Heart right ventricle (tissue), 16 donors: ENCODE measurements around the gene TAF1A. TPM values are rescaled to one million over a fixed set of nuclear protein-coding genes. Genes with fewer than 3 reads are reported as not detected.
"Not testable (repeated sequence)": the region's sequence is repeated elsewhere in the genome, so short reads cannot be mapped to it uniquely, and the experiment has no call there.

Experiments
- ATAC-seq, 8 donors: fragments of 200-7000 bp; cut with Tn5 transposase; one replicate each; pipeline ENCODE4 v1.9.1; 2020; ENCODE audit warnings: mild to moderate bottlenecking in 8 of 8, moderate library complexity in 8 of 8, moderate number of reproducible peaks in 1 of 8
- DNase-seq, 2 donors: peaks; one replicate each; pipeline ENCODE4 v3.0.0-alpha.2; 2020
- H3K27ac ChIP-seq, 10 donors: fragments of 200-600 bp; sonication (generic) in 2 of 10; one replicate each; pipeline versions ENCODE4 v1.5.0 to v1.8.0; 2020 to 2022; ENCODE audit warnings: mild to moderate bottlenecking in 3 of 10
- H3K27me3 ChIP-seq, 7 donors: fragments of 200-600 bp; one replicate each; pipeline ENCODE4 v1.8.0; 2021 to 2022; ENCODE audit warnings: mild to moderate bottlenecking in 2 of 7
- H3K36me3 ChIP-seq, 9 donors: fragments of 200-600 bp; sonication (generic) in 1 of 9; one replicate each; pipeline versions ENCODE4 v1.5.0 to v1.8.0; 2020 to 2022; ENCODE audit warnings: mild to moderate bottlenecking in 2 of 9
- H3K4me1 ChIP-seq, 9 donors: fragments of 200-600 bp; sonication (generic) in 1 of 9; one replicate each; pipeline versions ENCODE4 v1.5.0 to v1.8.0; 2020 to 2022; ENCODE audit warnings: mild to moderate bottlenecking in 4 of 9
- H3K4me3 ChIP-seq, 10 donors: fragments of 200-600 bp; sonication (generic) in 2 of 10; one replicate each; pipeline versions ENCODE4 v1.5.0 to v1.8.0; 2020 to 2022; ENCODE audit warnings: mild to moderate bottlenecking in 7 of 10, moderate library complexity in 2 of 10
- H3K9me3 ChIP-seq, 11 donors: fragments of 200-600 bp in 10 of 11; sonication (generic) in 2 of 11; one replicate each; pipeline versions ENCODE4 v1.5.0 to v1.8.0; 2013 to 2022; ENCODE audit warnings: mild to moderate bottlenecking in 2 of 11, control low read depth in 1 of 11, moderate library complexity in 1 of 11
- CTCF ChIP-seq, 9 donors: fragments of 200-600 bp; sonication (generic) in 2 of 9; IDR thresholded peaks; one replicate each; pipeline versions ENCODE4 v1.5.0 to v1.8.0; 2021 to 2022; ENCODE audit warnings: antibody characterized with exemption in 9 of 9, mild to moderate bottlenecking in 5 of 9, moderate library complexity in 1 of 9
- WGBS, 2 donors: extraction: QIAGEN DNeasy Blood & Tissue Kit; methylation state at CpG; one replicate each; pipeline ENCODE4 v1.1.7; 2013; ENCODE audit warnings: inconsistent platforms in 1 of 2; 5-methylcytosine and 5-hydroxymethylcytosine counted together
- intact Hi-C, 10 donors: fragments of 100-400 bp; cut with DNase I; formaldehyde crosslinking; loops; one replicate each; pipeline versions ENCODE4 v1.11.1 to v1.14.2; 2022
- polyA plus RNA-seq, 2 donors: library from polyadenylated mRNA; stranded (reverse); fragments of 200-250 nt; gene quantifications; one replicate each; pipeline ENCODE4 v1.2.3, GENCODE V29; 2013
- total RNA-seq, 10 donors: library from RNA; stranded (reverse); fragmentation: NEBNext Ultra II Directional in 3 of 10; extraction: Animal tissue kit (Norgen Biotek cat#: 25700) in 3 of 10; gene quantifications; one replicate each; pipeline versions ENCODE4 v1.2.1 to v1.2.4, GENCODE V29; 2021 to 2023
- donor health status: Arrhythmogenic right ventricular cardiomyopathy.
- donor health status: ischemic (EF 13 %, LVEDD 7.1; RV severe dilation, severe dysfunction).
- donor health status: healthy with polysubstance abuse.
- donor health status: DM: no; HTN: yes; CAD: no.
- donor health status: DM: no; HTN: no; CAD: no.
- donor health status: ischemic (EF 25% LVEDD 6.9; RV normal size, moderate dysfunction).
- donor health status: ischemic (EF 25% LVEDD 5.7; RV mildly dilated, moderate dysfunction).
- donor health status: healthy.
- donor health status: DM: yes; HTN: yes; CAD: no.
- donor health status: Ischemic cardiomyopathy.
- donor health status: ischemic (EF 35%, LVEDD 5.7; RV mildly dilated, moderate dysfunction).
- donor health status: nonischemic (EF 11% LVEDD 7.7; RV severe dilation, severe dysfunction).
- donor health status: DM: yes; HTN: yes; CAD: no.
- donor health status: PGD.
- donor health status: ischemic (EF 29% LVEDD 5.4; RV normal size, mild dysfunction).
- donor health status: nonischemic (EF 23%, LVEDD 6.1; RV moderate dilation, normal function).

Gene TAF1A
- total and polyA plus RNA-seq, 12 donors, result 1.1 to 3.3 (median 1.7) TPM

GRCh38 chr1:222610728-222611127 is 21.0 kb upstream of the TAF1A start:
- no peak for DNase-seq
- Histone ChIP-seq H3K4me3 (no peak overlapping the region), H3K4me1 (no peaks in the 10 kb centered on the region), H3K27me3 (peaks cover 0 to 19% (median 0%) of the 10 kb centered on the region in 7 donors), H3K36me3 (no peaks in the 10 kb centered on the region), H3K27ac (no peak overlapping the region), H3K9me3 (no peaks in the 10 kb centered on the region)
- ATAC-seq, result no peak
- 93 to 94% methylated on average over 2 of the region's 2 CpGs for WGBS, 2 donors
- TF ChIP-seq CTCF (IDR thresholded peaks at IDR 0.05), result no peak
- intact Hi-C loops, result no loop called here

GRCh38 chr1:222609111-222609510 is 19.4 kb upstream of the TAF1A start:
- WGBS, 2 donors, result 35 to 42% methylated on average over 1 of the region's 1 CpG
- H3K9me3 ChIP-seq, H3K4me1 ChIP-seq, intact Hi-C loops, H3K27ac ChIP-seq, ATAC-seq, H3K36me3 ChIP-seq, DNase-seq, H3K4me3 ChIP-seq: not testable (repeated sequence)
- H3K27me3 ChIP-seq, result peaks cover 0 to 14% (median 0%) of the 10 kb centered on the region in 7 donors

GRCh38 chr1:222606757-222607156 is 17.0 kb upstream of the TAF1A start:
- WGBS, 2 donors, result 75 to 90% methylated on average over 1 of the region's 1 CpG

GRCh38 chr1:222601257-222601656 is 11.5 kb upstream of the TAF1A start:
- no peaks in the 10 kb centered on the region for H3K27me3 ChIP-seq
- no peak overlapping the region for H3K4me3 ChIP-seq
- TF ChIP-seq CTCF (IDR thresholded peaks at IDR 0.05), result no peak
- H3K9me3 ChIP-seq, result no peaks in the 10 kb centered on the region
- DNase-seq (no peak), ATAC-seq (no peak)
- no peaks in the 10 kb centered on the region for H3K4me1 ChIP-seq
- 51 to 65% methylated on average over 3 of the region's 3 CpGs for WGBS, 2 donors
- no peaks in the 10 kb centered on the region for H3K36me3 ChIP-seq
- intact Hi-C loops, result no loop called here
- no peak overlapping the region for H3K27ac ChIP-seq

More at GRCh38 chr1:222606757-222607156, 17.0 kb upstream of the TAF1A start:
- H3K4me1 ChIP-seq, result no peaks in the 10 kb centered on the region
- intact Hi-C loops, result no loop called here
- no peak for TF ChIP-seq CTCF (IDR thresholded peaks at IDR 0.05)
- DNase-seq (no peak), ATAC-seq (no peak)
- H3K36me3 ChIP-seq, result no peaks in the 10 kb centered on the region
- H3K27me3 ChIP-seq, result no peaks in the 10 kb centered on the region
- no peak overlapping the region for H3K4me3 ChIP-seq
- no peaks in the 10 kb centered on the region for H3K9me3 ChIP-seq
- no peak overlapping the region for H3K27ac ChIP-seq

- H3K4me1 ChIP-seq, result no peaks in the 10 kb centered on the region
- no peak overlapping the region for H3K4me3 ChIP-seq
- no peaks in the 10 kb centered on the region for H3K9me3 ChIP-seq
- H3K27me3 ChIP-seq, result no peaks in the 10 kb centered on the region
- DNase-seq (no peak), ATAC-seq (no peak)
- TF ChIP-seq CTCF (IDR thresholded peaks at IDR 0.05), result no peak
- H3K27ac ChIP-seq, result no peak overlapping the region
- 65 to 75% methylated on average over 1 of the region's 1 CpG for WGBS, 2 donors
- intact Hi-C loops, result no loop called here
- no peaks in the 10 kb centered on the region for H3K36me3 ChIP-seq
These were observed 10.5 kb upstream of the TAF1A start for GRCh38 chr1:222600281-222600680.
